ENCODE data around the gene ZNF280B.

GRCh38 chr22:22547226-22547625 lies 38.7 kb upstream of the ZNF280B start:
- TF ChIP-seq, protein P1, sequence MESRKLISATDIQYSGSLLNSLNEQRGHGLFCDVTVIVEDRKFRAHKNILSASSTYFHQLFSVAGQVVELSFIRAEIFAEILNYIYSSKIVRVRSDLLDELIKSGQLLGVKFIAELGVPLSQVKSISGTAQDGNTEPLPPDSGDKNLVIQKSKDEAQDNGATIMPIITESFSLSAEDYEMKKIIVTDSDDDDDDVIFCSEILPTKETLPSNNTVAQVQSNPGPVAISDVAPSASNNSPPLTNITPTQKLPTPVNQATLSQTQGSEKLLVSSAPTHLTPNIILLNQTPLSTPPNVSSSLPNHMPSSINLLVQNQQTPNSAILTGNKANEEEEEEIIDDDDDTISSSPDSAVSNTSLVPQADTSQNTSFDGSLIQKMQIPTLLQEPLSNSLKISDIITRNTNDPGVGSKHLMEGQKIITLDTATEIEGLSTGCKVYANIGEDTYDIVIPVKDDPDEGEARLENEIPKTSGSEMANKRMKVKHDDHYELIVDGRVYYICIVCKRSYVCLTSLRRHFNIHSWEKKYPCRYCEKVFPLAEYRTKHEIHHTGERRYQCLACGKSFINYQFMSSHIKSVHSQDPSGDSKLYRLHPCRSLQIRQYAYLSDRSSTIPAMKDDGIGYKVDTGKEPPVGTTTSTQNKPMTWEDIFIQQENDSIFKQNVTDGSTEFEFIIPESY (IDR thresholded peaks at IDR 0.05; ENCODE audit: borderline replicate concordance, low read depth) = no peak
- no peak for TF ChIP-seq TAF1 (IDR thresholded peaks at IDR 0.05; ENCODE audit: borderline replicate concordance, low read depth, low read length)
- TF ChIP-seq EP300 (IDR thresholded peaks at IDR 0.05; ENCODE audit: borderline replicate concordance in 1 of 2, low read depth in 1 of 2, low read length in 1 of 2) = no peak
- TF ChIP-seq RAD21 (IDR thresholded peaks at IDR 0.05; ENCODE audit: low read length) = no peak

All from SK-N-SH (cell line).